HepG2 (cell line): Measurements from ENCODE around the gene TBC1D4. TPM values are rescaled to one million over a fixed set of nuclear protein-coding genes. Genes with fewer than 3 reads are reported as not detected.

ENCODE experiments used
- BCL6 ChIP-seq: IDR thresholded peaks from 2 replicates; pipeline ENCODE4 v1.6.1; 2016; ENCODE audit warnings: missing genetic modification reagents, missing compliant biosample characterization
- CREM ChIP-seq, 2 experiments: sonication (generic) in 1 of 2; formaldehyde crosslinking in 1 of 2; IDR thresholded peaks; 2 replicates each; pipeline versions ENCODE4 v1.4.0 to v1.6.1; 2016 to 2020; ENCODE audit warnings: antibody characterized with exemption in 1 of 2, mild to moderate bottlenecking in 1 of 2, missing genetic modification reagents in 1 of 2
- EP300 ChIP-seq, 3 experiments: sonication (generic) in 1 of 3; formaldehyde crosslinking in 1 of 3; IDR thresholded peaks; 2 replicates each; pipeline versions ENCODE4 v1.5.1 to v1.6.1; 2011 to 2020; ENCODE audit warnings: low read depth in 2 of 3, low read length in 2 of 3, borderline replicate concordance in 1 of 3, improper control_type of control experiment in 1 of 3, mild to moderate bottlenecking in 1 of 3, missing genetic modification reagents in 1 of 3, moderate library complexity in 1 of 3
- FOXK2 ChIP-seq: fragments of 450-650 bp; IDR thresholded peaks from 2 replicates; pipeline ENCODE4 v1.6.1; 2016
- HOXA7 ChIP-seq: sonication (generic); formaldehyde crosslinking; IDR thresholded peaks from 2 replicates; pipeline ENCODE4 v1.8.1; 2022; ENCODE audit warnings: mild to moderate bottlenecking, missing genetic modification reagents, moderate library complexity
- ISL2 ChIP-seq: sonication (generic); formaldehyde crosslinking; IDR thresholded peaks from 2 replicates; pipeline ENCODE4 v1.5.0; 2020; ENCODE audit warnings: missing genetic modification reagents
- KLF12 ChIP-seq: sonication (generic); formaldehyde crosslinking; IDR thresholded peaks from 2 replicates; pipeline ENCODE4 v1.4.0; 2020; ENCODE audit warnings: missing genetic modification reagents, borderline replicate concordance
- KLF13 ChIP-seq: sonication (generic); formaldehyde crosslinking; IDR thresholded peaks from 2 replicates; pipeline ENCODE4 v1.4.0; 2020; ENCODE audit warnings: mild to moderate bottlenecking, missing genetic modification reagents
- KLF16 ChIP-seq, 2 experiments: sonication (generic) in 1 of 2; formaldehyde crosslinking in 1 of 2; IDR thresholded peaks; 2 replicates each; pipeline versions ENCODE4 v1.6.1 to v1.8.0; 2016 to 2023; ENCODE audit warnings: missing genetic modification reagents in 2 of 2, missing compliant biosample characterization in 1 of 2
- MAFK ChIP-seq, 2 experiments: IDR thresholded peaks in 1 of 2; conservative IDR thresholded peaks in 1 of 2; 2 replicates each; pipeline ENCODE4 v1.6.1; 2011; ENCODE audit warnings: improper control_type of control experiment in 2 of 2, low read length in 2 of 2
- NR2F6 ChIP-seq, 2 experiments: IDR thresholded peaks; 2 replicates each; pipeline ENCODE4 v1.6.1; 2016; ENCODE audit warnings: antibody characterized with exemption in 1 of 2, mild to moderate bottlenecking in 1 of 2
- PITX1 ChIP-seq: sonication (generic); formaldehyde crosslinking; IDR thresholded peaks from 2 replicates; pipeline ENCODE4 v1.5.1; 2020; ENCODE audit warnings: mild to moderate bottlenecking, missing genetic modification reagents
- SIX1 ChIP-seq: sonication (generic); formaldehyde crosslinking; IDR thresholded peaks from 2 replicates; pipeline ENCODE4 v1.4.0; 2020; ENCODE audit warnings: missing genetic modification reagents, borderline replicate concordance
- SOX13 ChIP-seq, 3 experiments: fragments of 450-650 bp in 1 of 3; sonication (generic) in 1 of 3; formaldehyde crosslinking in 1 of 3; IDR thresholded peaks in 2 of 3; conservative IDR thresholded peaks in 1 of 3; 2 replicates each; pipeline versions ENCODE4 v1.5.0 to v1.6.1; 2016 to 2020; ENCODE audit warnings: antibody characterized with exemption in 1 of 3, mild to moderate bottlenecking in 1 of 3, missing compliant biosample characterization in 1 of 3, missing genetic modification reagents in 1 of 3, moderate library complexity in 1 of 3
- SOX5 ChIP-seq: IDR thresholded peaks from 2 replicates; pipeline ENCODE4 v1.6.1; 2016; ENCODE audit warnings: borderline replicate concordance
- TCF7 ChIP-seq: sonication (generic); IDR thresholded peaks from 2 replicates; pipeline ENCODE4 v1.6.1; 2016; ENCODE audit warnings: antibody characterized with exemption, low read depth
- ZNF570 ChIP-seq: sonication (generic); formaldehyde crosslinking; IDR thresholded peaks from 2 replicates; pipeline ENCODE4 v1.4.0; 2020; ENCODE audit warnings: mild to moderate bottlenecking, missing genetic modification reagents, borderline replicate concordance
- polyA plus RNA-seq, 8 experiments: library from polyadenylated mRNA; depleted of rRNA in 3 of 8; stranded (reverse) in 7 of 8; unstranded in 1 of 8; fragments of >200 nt; fragmentation: Illumina TruSeq in 4 of 8; extraction: Trizol in 4 of 8; gene quantifications; 2 replicates each; pipeline versions ENCODE4 v1.2.1 to v1.2.3, GENCODE V29; 2011 to 2016; ENCODE audit warnings: low read depth in 4 of 8, missing spikeins in 1 of 8, mixed read lengths in 1 of 8; ENCODE audit not compliant: insufficient read depth in 1 of 8
- total RNA-seq, 5 experiments: library from RNA; depleted of rRNA; stranded (reverse); fragments of >200 nt; fragmentation: Illumina TruSeq; extraction: Trizol; gene quantifications; 2 replicates each; pipeline ENCODE4 v1.2.3, GENCODE V29; 2016; ENCODE audit warnings: low read depth in 1 of 5
- TF ChIP-seq, protein P1 (sequence below): sonication (generic); formaldehyde crosslinking; IDR thresholded peaks from 2 replicates; pipeline ENCODE4 v1.8.1; 2022; ENCODE audit warnings: mild to moderate bottlenecking, missing genetic modification reagents
- TF ChIP-seq, protein P2 (sequence below): sonication (generic); formaldehyde crosslinking; IDR thresholded peaks from 2 replicates; pipeline ENCODE4 v1.5.1; 2020; ENCODE audit warnings: mild to moderate bottlenecking, missing genetic modification reagents, borderline replicate concordance
- TF ChIP-seq, protein P3 (sequence below): IDR thresholded peaks from 2 replicates; pipeline ENCODE4 v1.6.1; 2018; ENCODE audit warnings: missing genetic modification reagents, mild to moderate bottlenecking, missing compliant biosample characterization

The TBC1D4 gene
- total and polyA plus RNA-seq, 2 of the 13 experiments (the other 11 are each of a cell fraction or from before 2014, with no cell fraction given), result 35.9 to 64.4 TPM

DNA sequence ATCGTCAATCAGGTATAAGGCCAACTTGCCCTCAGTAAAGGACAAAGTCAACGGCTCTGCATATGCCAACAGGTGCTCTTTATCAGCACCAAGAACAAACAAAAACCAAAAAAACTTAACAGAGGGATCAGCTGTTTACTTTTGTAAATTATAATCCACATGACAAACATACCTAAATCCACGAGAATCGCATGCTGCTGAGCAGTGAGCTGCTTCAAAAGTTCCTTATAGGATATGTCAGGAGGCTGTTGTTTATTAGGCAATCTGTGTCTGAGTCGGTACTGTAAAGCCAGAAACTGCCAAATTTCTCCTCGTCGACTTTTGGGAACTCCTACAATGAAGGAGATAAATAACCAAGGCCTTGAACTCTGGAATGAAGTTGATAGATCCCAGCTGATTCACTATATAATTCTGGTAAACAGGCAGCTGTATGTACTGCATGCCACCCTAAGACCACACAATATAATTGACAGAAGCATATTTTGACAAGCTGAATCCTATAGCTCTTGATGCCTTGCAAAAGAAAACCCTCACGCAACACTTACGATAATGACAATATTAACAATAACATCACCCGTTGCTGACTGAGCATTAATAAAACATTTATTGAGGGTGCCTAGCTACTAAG lies 179.8 kb downstream of the TBC1D4 start (continued):
- TF ChIP-seq, protein P1, sequence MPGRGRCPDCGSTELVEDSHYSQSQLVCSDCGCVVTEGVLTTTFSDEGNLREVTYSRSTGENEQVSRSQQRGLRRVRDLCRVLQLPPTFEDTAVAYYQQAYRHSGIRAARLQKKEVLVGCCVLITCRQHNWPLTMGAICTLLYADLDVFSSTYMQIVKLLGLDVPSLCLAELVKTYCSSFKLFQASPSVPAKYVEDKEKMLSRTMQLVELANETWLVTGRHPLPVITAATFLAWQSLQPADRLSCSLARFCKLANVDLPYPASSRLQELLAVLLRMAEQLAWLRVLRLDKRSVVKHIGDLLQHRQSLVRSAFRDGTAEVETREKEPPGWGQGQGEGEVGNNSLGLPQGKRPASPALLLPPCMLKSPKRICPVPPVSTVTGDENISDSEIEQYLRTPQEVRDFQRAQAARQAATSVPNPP, result no peak
- TF ChIP-seq KLF12 (CRISPR knock-in tag) (no peak), BCL6 (CRISPR knock-in tag) (peak; percentile 51; the same call in 1 of the 2 replicates), ISL2 (CRISPR knock-in tag) (peak; percentile 88), TCF7 (peak; percentile 42; the same call in 1 of the 2 replicates), SOX5 (CRISPR knock-in tag) (peak; percentile 51; the same call in 1 of the 2 replicates), SOX13 (IDR thresholded peaks at IDR 0.05) (no peak), SOX13 (CRISPR knock-in tag; conservative IDR thresholded peaks at IDR 0.05 in 1 of 2, IDR thresholded peaks at IDR 0.05 in 1 of 2) (peak in 1 of 2 experiments; percentile 84; a peak in 2 of 4 replicates), FOXK2 (no peak), NR2F6 (IDR thresholded peaks at IDR 0.05) (0 out of 2 replicates have a peak, but pooled peaks have one; percentile 22), NR2F6 (CRISPR knock-in tag; IDR thresholded peaks at IDR 0.05) (no peak), HOXA7 (no peak), EP300 (IDR thresholded peaks at IDR 0.05; ENCODE audit: low read depth in 2 of 2, low read length in 2 of 2) (peak in 1 of 2 experiments; percentile 64; a peak in 2 of 4 replicates), EP300 (CRISPR knock-in tag; IDR thresholded peaks at IDR 0.05; ENCODE audit: borderline replicate concordance) (0 out of 2 replicates have a peak, but pooled peaks have one; percentile 17), CREM (IDR thresholded peaks at IDR 0.05) (peak; percentile 36; the same call in 1 of the 2 replicates), CREM (CRISPR knock-in tag; IDR thresholded peaks at IDR 0.05) (no peak), ZNF570 (CRISPR knock-in tag) (no peak), KLF16 (CRISPR knock-in tag; IDR thresholded peaks at IDR 0.05) (0 out of 4 replicates have a peak, but pooled peaks of 1 of the 2 experiments have one; percentile 40), MAFK (conservative IDR thresholded peaks at IDR 0.05 in 1 of 2, IDR thresholded peaks at IDR 0.05 in 1 of 2; ENCODE audit: low read length in 2 of 2) (peak; percentile 39 to 59; a peak in 3 of 4 replicates), SIX1 (CRISPR knock-in tag) (0 out of 2 replicates have a peak, but pooled peaks have one; percentile 22), PITX1 (CRISPR knock-in tag) (peak; percentile 80), KLF13 (CRISPR knock-in tag) (no peak)
- TF ChIP-seq, protein P2, sequence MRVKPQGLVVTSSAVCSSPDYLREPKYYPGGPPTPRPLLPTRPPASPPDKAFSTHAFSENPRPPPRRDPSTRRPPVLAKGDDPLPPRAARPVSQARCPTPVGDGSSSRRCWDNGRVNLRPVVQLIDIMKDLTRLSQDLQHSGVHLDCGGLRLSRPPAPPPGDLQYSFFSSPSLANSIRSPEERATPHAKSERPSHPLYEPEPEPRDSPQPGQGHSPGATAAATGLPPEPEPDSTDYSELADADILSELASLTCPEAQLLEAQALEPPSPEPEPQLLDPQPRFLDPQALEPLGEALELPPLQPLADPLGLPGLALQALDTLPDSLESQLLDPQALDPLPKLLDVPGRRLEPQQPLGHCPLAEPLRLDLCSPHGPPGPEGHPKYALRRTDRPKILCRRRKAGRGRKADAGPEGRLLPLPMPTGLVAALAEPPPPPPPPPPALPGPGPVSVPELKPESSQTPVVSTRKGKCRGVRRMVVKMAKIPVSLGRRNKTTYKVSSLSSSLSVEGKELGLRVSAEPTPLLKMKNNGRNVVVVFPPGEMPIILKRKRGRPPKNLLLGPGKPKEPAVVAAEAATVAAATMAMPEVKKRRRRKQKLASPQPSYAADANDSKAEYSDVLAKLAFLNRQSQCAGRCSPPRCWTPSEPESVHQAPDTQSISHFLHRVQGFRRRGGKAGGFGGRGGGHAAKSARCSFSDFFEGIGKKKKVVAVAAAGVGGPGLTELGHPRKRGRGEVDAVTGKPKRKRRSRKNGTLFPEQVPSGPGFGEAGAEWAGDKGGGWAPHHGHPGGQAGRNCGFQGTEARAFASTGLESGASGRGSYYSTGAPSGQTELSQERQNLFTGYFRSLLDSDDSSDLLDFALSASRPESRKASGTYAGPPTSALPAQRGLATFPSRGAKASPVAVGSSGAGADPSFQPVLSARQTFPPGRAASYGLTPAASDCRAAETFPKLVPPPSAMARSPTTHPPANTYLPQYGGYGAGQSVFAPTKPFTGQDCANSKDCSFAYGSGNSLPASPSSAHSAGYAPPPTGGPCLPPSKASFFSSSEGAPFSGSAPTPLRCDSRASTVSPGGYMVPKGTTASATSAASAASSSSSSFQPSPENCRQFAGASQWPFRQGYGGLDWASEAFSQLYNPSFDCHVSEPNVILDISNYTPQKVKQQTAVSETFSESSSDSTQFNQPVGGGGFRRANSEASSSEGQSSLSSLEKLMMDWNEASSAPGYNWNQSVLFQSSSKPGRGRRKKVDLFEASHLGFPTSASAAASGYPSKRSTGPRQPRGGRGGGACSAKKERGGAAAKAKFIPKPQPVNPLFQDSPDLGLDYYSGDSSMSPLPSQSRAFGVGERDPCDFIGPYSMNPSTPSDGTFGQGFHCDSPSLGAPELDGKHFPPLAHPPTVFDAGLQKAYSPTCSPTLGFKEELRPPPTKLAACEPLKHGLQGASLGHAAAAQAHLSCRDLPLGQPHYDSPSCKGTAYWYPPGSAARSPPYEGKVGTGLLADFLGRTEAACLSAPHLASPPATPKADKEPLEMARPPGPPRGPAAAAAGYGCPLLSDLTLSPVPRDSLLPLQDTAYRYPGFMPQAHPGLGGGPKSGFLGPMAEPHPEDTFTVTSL (CRISPR knock-in tag), result peak; percentile 49; the same call in 1 of the 2 replicates
- TF ChIP-seq, protein P3, sequence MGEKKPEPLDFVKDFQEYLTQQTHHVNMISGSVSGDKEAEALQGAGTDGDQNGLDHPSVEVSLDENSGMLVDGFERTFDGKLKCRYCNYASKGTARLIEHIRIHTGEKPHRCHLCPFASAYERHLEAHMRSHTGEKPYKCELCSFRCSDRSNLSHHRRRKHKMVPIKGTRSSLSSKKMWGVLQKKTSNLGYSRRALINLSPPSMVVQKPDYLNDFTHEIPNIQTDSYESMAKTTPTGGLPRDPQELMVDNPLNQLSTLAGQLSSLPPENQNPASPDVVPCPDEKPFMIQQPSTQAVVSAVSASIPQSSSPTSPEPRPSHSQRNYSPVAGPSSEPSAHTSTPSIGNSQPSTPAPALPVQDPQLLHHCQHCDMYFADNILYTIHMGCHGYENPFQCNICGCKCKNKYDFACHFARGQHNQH (CRISPR knock-in tag), result 0 out of 2 replicates have a peak, but pooled peaks have one; percentile 20
